GM21717 (cell line): Measurements from ENCODE around the gene RAMAC.
"Not testable (repeated sequence)": the region's sequence is repeated elsewhere in the genome, so short reads cannot be mapped to it uniquely, and the experiment has no call there.

ENCODE experiments used
- ATAC-seq: cut with Tn5 transposase; IDR thresholded peaks from one replicate; pipeline ENCODE4 v1.9.1; 2021; ENCODE audit warnings: mild to moderate bottlenecking, moderate library complexity; ENCODE audit not compliant: unreplicated experiment

Gene RAMAC

GRCh38 chr15:83012076-83012426, 26.0 kb downstream of the RAMAC start:
- no peak for ATAC-seq

DNA sequence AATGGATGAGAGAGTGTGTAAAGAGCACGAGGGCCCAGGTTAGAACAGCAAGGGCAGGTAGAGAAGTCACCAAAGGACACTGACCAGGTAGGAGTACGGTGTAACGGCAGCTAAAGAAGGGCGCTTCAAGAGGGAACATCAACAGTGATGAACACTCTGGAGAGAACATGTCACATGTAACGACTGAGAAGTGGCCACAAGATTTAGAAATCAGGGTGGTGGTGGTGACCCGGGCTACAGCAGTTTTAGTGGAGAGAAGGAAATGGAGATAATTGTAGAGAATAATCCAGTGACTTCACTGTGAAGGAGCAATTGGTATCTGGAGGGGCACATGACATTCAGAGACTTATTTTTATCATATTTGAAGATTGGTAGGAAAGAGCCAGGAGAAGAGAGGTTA, 26.6 kb downstream of the RAMAC start:
- ATAC-seq, result no peak

- no peak for ATAC-seq
Observed at GRCh38 chr15:83014205-83014653, 28.2 kb downstream of the RAMAC start.

DNA sequence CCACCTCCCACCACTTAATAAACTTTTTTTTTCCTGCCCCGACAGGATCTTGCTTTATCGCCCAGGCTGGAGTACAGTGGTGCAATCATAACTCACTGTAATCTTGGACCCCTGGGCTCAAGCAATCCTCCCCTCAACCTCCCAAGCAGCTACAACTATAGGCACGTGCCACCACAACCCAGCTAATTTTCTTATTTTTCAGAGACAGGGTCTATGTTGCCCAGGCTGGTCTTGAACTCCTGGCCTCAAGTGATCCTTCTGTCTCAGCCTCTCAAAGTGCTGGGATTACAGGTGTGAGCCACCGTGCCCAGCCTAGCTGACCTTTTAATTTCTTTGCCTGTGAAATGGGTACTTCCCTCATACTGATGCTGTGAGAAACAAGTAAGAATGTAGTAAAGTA, 29.4 kb downstream of the RAMAC start:
- no peak for ATAC-seq

DNA sequence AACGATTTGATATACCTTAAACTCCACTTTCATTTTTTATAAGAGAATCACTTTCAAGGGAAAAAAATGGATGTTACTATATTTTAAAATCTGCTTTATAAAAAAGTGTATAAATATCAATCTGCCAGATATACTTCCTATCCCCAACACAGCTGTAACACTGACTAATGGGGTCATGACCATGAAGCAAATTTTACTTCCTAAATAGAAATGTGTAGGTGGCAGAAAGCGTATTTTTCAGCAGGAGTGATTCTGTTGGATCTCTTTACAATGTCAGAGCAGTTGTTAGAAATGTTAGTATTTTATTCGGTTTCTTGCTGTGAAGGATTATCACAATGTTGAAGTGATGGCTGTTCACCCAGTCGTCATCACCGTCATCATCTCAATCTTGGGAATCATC, 30.9 kb downstream of the RAMAC start:
- no peak for ATAC-seq

GRCh38 chr15:83018436-83018835, 32.4 kb downstream of the RAMAC start:
- ATAC-seq, result no peak

GRCh38 chr15:83030021-83030420, 44.0 kb downstream of the RAMAC start:
- ATAC-seq, result no peak

- ATAC-seq, result not testable (repeated sequence)
Observed at GRCh38 chr15:83031234-83031633, 45.2 kb downstream of the RAMAC start.

- no peak for ATAC-seq
Observed at GRCh38 chr15:83036253-83036652, 50.2 kb downstream of the RAMAC start.

- no peak for ATAC-seq
Observed at GRCh38 chr15:83039206-83039605, 53.2 kb downstream of the RAMAC start.
